Spleen (tissue), 11 donors: ENCODE data around the gene PTHLH. TPM values are rescaled to one million over a fixed set of nuclear protein-coding genes. Genes with fewer than 3 reads are reported as not detected.

ENCODE experiments used
- DNase-seq: peaks from one replicate; pipeline ENCODE4 v3.0.0-alpha.2; 2020
- H3K27ac ChIP-seq, 8 donors: fragments of 200-600 bp; sonication (generic) in 7 of 8; 1 replicate in 4 of 8; 2 replicates in 4 of 8; pipeline versions ENCODE4 v1.5.0 to v1.8.0; 2016 to 2021; ENCODE audit warnings: inconsistent platforms in 4 of 8, mild to moderate bottlenecking in 4 of 8, moderate library complexity in 1 of 8
- H3K27me3 ChIP-seq, 7 donors: fragments of 200-600 bp; sonication (generic) in 6 of 7; replicated peaks in 1 of 7; 1 replicate in 4 of 7; 2 replicates in 3 of 7; pipeline versions ENCODE4 v1.5.0 to v1.8.0; 2016 to 2021; ENCODE audit warnings: inconsistent platforms in 3 of 7, mild to moderate bottlenecking in 1 of 7
- H3K36me3 ChIP-seq, 6 donors: fragments of 200-600 bp; sonication (generic) in 5 of 6; 1 replicate in 4 of 6; 2 replicates in 2 of 6; pipeline versions ENCODE4 v1.5.0 to v1.8.0; 2016 to 2021; ENCODE audit warnings: inconsistent platforms in 2 of 6
- H3K4me1 ChIP-seq, 6 donors: fragments of 200-600 bp; sonication (generic) in 5 of 6; 1 replicate in 3 of 6; 2 replicates in 3 of 6; pipeline versions ENCODE4 v1.5.0 to v1.8.0; 2016 to 2021; ENCODE audit warnings: inconsistent platforms in 3 of 6
- H3K4me3 ChIP-seq, 8 donors: fragments of 200-600 bp; sonication (generic) in 7 of 8; 1 replicate in 4 of 8; 2 replicates in 4 of 8; pipeline versions ENCODE4 v1.5.0 to v1.8.0; 2016 to 2021; ENCODE audit warnings: inconsistent platforms in 4 of 8, mild to moderate bottlenecking in 4 of 8, moderate library complexity in 2 of 8
- H3K9me3 ChIP-seq, 8 donors: fragments of 200-600 bp; sonication (generic) in 7 of 8; 1 replicate in 4 of 8; 2 replicates in 4 of 8; pipeline versions ENCODE4 v1.5.0 to v1.8.0; 2016 to 2021; ENCODE audit warnings: inconsistent platforms in 4 of 8
- POLR2A ChIP-seq, 3 donors: fragments of 450-650 bp; IDR thresholded peaks; one replicate each; pipeline ENCODE4 v1.5.1; 2017; ENCODE audit warnings: antibody characterized with exemption in 3 of 3, mild to moderate bottlenecking in 1 of 3
- POLR2AphosphoS5 ChIP-seq, 3 donors: sonication (generic); formaldehyde crosslinking; IDR thresholded peaks; one replicate each; pipeline ENCODE4 v1.5.1; 2017; ENCODE audit warnings: antibody characterized with exemption in 3 of 3
- WGBS, 5 donors: extraction: QIAGEN DNeasy Blood & Tissue Kit in 3 of 5; methylation state at CpG; one replicate each; pipeline versions ENCODE4 v1.1.5 to v1.1.7; 2013 to 2018; 5-methylcytosine and 5-hydroxymethylcytosine counted together
- intact Hi-C: fragments of 100-400 bp; cut with DNase I; formaldehyde crosslinking; loops from one replicate; pipeline ENCODE4 v1.15.0; 2023; ENCODE audit warnings: low total_unique reads
- polyA plus RNA-seq, 3 donors: library from polyadenylated mRNA; stranded (reverse); fragments of 200-250 nt; gene quantifications; one replicate each; pipeline ENCODE4 v1.2.1, GENCODE V29; 2013
- total RNA-seq, 7 donors: library from RNA; depleted of rRNA in 3 of 7; stranded (reverse); fragments of >200 nt in 3 of 7; fragmentation: NEBNext Ultra II Directional in 4 of 7; extraction: Animal tissue kit (Norgen Biotek cat#: 25700) in 4 of 7; gene quantifications; one replicate each; pipeline versions ENCODE4 v1.1.0 to v1.2.1, GENCODE V29; 2016 to 2021
- TF ChIP-seq, protein P1 (sequence below), 11 experiments: fragments of 200-600 bp in 7 of 11; fragments of 450-650 bp in 4 of 11; sonication (generic) in 4 of 11; IDR thresholded peaks in 8 of 11; conservative IDR thresholded peaks in 3 of 11; 1 replicate in 7 of 11; 2 replicates in 4 of 11; pipeline versions ENCODE4 v1.4.0 to v1.8.0; 2016 to 2021; ENCODE audit warnings: antibody characterized with exemption in 11 of 11, inconsistent platforms in 4 of 11, mild to moderate bottlenecking in 1 of 11
- donor health status: healthy with polysubstance abuse.
- donor health status: DM: no; HTN: no; CAD: no; lungs with moderate emphysema.
- donor health status: DM: no; HTN: no; CAD: no.
- donor health status: Bipolar disorder and iron deficiency.
- donor health status: healthy.
- donor health status: DM: no; HTN: no; CAD: no.
- donor health status: DM: yes; HTN: yes; CAD: no.

Gene PTHLH
- total and polyA plus RNA-seq, 10 donors, result 0.30 to 3.2 (median 1.8) TPM; not detected in 1

DNA sequence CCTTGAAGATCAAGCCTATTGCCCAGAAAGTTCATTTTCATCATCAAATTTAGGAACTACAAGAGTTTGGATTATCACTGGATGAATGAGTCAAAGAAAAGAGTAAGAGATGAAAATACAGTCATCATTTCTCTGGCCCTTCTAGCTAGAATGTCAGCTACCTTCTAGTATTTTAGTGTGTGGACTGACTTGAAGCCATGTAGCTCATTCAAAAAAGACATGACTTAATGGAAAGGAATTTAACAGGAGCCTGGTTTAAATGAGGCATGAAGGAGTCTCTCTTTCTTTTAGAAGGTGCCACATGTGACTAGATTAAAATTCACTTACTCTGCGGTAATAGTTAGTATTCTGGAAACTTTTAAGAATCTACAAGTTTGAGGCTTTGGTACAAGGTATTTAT, 7.1 kb downstream of the PTHLH start:
- DNase-seq, result no peak
- no peaks in the 10 kb centered on the region for H3K9me3 ChIP-seq
- no peaks in the 10 kb centered on the region for H3K36me3 ChIP-seq
- no peak overlapping the region for H3K27ac ChIP-seq
- TF ChIP-seq, protein P1, sequence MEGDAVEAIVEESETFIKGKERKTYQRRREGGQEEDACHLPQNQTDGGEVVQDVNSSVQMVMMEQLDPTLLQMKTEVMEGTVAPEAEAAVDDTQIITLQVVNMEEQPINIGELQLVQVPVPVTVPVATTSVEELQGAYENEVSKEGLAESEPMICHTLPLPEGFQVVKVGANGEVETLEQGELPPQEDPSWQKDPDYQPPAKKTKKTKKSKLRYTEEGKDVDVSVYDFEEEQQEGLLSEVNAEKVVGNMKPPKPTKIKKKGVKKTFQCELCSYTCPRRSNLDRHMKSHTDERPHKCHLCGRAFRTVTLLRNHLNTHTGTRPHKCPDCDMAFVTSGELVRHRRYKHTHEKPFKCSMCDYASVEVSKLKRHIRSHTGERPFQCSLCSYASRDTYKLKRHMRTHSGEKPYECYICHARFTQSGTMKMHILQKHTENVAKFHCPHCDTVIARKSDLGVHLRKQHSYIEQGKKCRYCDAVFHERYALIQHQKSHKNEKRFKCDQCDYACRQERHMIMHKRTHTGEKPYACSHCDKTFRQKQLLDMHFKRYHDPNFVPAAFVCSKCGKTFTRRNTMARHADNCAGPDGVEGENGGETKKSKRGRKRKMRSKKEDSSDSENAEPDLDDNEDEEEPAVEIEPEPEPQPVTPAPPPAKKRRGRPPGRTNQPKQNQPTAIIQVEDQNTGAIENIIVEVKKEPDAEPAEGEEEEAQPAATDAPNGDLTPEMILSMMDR (IDR thresholded peaks at IDR 0.05 in 8 of 11, conservative IDR thresholded peaks at IDR 0.05 in 3 of 11), result no peak
- TF ChIP-seq POLR2AphosphoS5 (IDR thresholded peaks at IDR 0.05), result no peak
- no peak for TF ChIP-seq POLR2A (IDR thresholded peaks at IDR 0.05)
- intact Hi-C loops, result no loop called here
- H3K4me3 ChIP-seq, result no peak overlapping the region
- H3K4me1 ChIP-seq, result peaks cover 6 to 24% (median 17%) of the 10 kb centered on the region in 6 donors
- 3 to 93% (median 47%) methylated on average over 1 of the region's 1 CpG for WGBS, 5 donors
- H3K27me3 ChIP-seq, result peaks cover 0 to 76% (median 49%) of the 10 kb centered on the region in 7 donors

DNA sequence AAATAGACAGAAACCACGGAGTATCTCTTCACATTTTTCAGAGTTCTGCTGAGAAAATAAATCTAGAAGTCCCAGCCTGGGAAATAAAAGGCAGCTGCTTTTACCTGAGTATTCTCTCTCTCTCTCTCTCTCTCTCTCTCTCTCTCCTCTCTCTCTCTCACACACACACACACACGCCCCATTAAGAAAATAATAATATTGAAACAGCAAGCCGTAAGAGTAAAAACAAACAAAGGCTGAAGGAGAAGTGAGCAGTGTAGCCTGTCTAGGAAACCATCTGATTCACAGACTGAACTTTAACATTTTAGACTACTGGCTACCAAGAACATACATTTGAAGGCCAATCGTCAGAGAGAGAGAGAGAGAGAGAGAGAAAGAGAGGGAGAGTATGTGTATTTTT, 8.4 kb downstream of the PTHLH start:
- no peak for DNase-seq
- no peaks in the 10 kb centered on the region for H3K9me3 ChIP-seq
- TF ChIP-seq POLR2AphosphoS5 (IDR thresholded peaks at IDR 0.05), result no peak
- TF ChIP-seq POLR2A (IDR thresholded peaks at IDR 0.05), result no peak
- TF ChIP-seq, protein P1 (IDR thresholded peaks at IDR 0.05 in 8 of 11, conservative IDR thresholded peaks at IDR 0.05 in 3 of 11), result no peak
- H3K27ac ChIP-seq, result no peak overlapping the region
- H3K27me3 ChIP-seq, result peaks cover 0 to 66% (median 39%) of the 10 kb centered on the region in 7 donors
- intact Hi-C loops, result no loop called here
- H3K36me3 ChIP-seq, result no peaks in the 10 kb centered on the region
- WGBS, 5 donors, result 49 to 69% (median 60%) methylated on average over 4 of the region's 4 CpGs
- peaks cover 0 to 13% (median 6%) of the 10 kb centered on the region in 6 donors for H3K4me1 ChIP-seq
- no peak overlapping the region for H3K4me3 ChIP-seq

DNA sequence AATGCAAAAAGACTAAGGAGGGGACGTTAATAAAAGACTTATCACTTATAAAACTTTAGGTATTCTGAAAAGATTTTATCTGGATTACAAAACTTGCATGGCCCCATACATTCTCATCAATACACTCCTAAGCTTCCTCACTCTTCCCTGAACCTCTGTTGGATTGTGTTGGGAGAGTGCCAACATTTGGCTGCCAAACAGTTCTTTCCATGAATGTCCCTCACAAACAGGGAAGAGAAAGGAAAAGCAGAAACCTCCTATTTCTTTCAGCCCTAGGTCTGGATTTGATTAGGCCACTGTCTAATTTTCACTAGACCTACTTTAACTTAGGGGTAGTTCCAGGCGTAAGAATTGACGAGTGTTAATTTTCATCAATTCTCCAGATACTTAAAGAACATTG, 11.7 kb downstream of the PTHLH start:
- H3K4me3 ChIP-seq, result no peak overlapping the region
- H3K4me1 ChIP-seq, result no peaks in the 10 kb centered on the region
- peaks cover 0 to 38% (median 7%) of the 10 kb centered on the region in 7 donors for H3K27me3 ChIP-seq
- 84 to 93% (median 89%) methylated on average over 3 of the region's 3 CpGs for WGBS, 5 donors
- no peaks in the 10 kb centered on the region for H3K36me3 ChIP-seq
- no peak for DNase-seq
- TF ChIP-seq, protein P1 (IDR thresholded peaks at IDR 0.05 in 8 of 11, conservative IDR thresholded peaks at IDR 0.05 in 3 of 11), result no peak
- TF ChIP-seq POLR2A (IDR thresholded peaks at IDR 0.05), result no peak
- no peak for TF ChIP-seq POLR2AphosphoS5 (IDR thresholded peaks at IDR 0.05)
- intact Hi-C loops, result no loop called here
- no peaks in the 10 kb centered on the region for H3K9me3 ChIP-seq
- no peak overlapping the region for H3K27ac ChIP-seq

DNA sequence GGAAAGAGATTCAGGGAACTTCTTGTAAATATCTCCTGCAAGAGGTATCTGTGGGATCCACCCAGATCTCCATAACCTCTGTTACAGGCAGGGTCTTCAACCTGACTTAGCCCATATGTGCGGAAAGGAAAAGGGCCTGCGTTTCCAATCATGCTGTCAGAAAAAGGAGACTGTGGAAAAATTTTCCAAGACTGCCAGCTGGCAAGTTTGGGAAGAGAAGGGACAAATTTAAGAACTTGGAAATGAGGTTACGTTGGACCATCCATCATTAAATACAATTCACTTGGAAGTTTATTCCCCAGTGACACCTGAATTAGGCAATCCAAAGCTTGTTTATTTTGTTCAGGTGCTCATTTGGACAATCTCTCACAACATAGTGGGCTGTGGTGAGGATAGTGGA, 13.9 kb downstream of the PTHLH start:
- WGBS, 5 donors, result 85 to 89% (median 88%) methylated on average over 3 of the region's 3 CpGs
- intact Hi-C loops, result no loop called here
- H3K4me1 ChIP-seq, result no peaks in the 10 kb centered on the region
- no peak overlapping the region for H3K27ac ChIP-seq
- no peak for DNase-seq
- H3K36me3 ChIP-seq, result no peaks in the 10 kb centered on the region
- TF ChIP-seq, protein P1 (IDR thresholded peaks at IDR 0.05 in 8 of 11, conservative IDR thresholded peaks at IDR 0.05 in 3 of 11), result no peak
- TF ChIP-seq POLR2A (IDR thresholded peaks at IDR 0.05), result no peak
- TF ChIP-seq POLR2AphosphoS5 (IDR thresholded peaks at IDR 0.05), result no peak
- no peaks in the 10 kb centered on the region for H3K9me3 ChIP-seq
- no peak overlapping the region for H3K4me3 ChIP-seq
- H3K27me3 ChIP-seq, result peaks cover 0 to 23% (median 0%) of the 10 kb centered on the region in 7 donors
